Mesendoderm (in vitro differentiated cells): ENCODE data around the gene ABI3BP.

Source experiments
- DNase-seq: peaks from one replicate; pipeline ENCODE4 v3.0.0; 2013
- H2AK5ac ChIP-seq: 2 replicates; pipeline ENCODE4 v1.6.1; 2013; ENCODE audit warnings: low read length, inconsistent platforms
- H2BK120ac ChIP-seq: 2 replicates; pipeline ENCODE4 v1.6.1; 2013; ENCODE audit warnings: low read depth, mild to moderate bottlenecking, low read length, moderate library complexity, mixed read lengths
- H2BK15ac ChIP-seq: replicated peaks from 2 replicates; pipeline ENCODE4 v1.6.1; 2013; ENCODE audit warnings: low read depth, mild to moderate bottlenecking, moderate library complexity
- H2BK5ac ChIP-seq: 2 replicates; pipeline ENCODE4 v1.6.1; 2013; ENCODE audit warnings: low read length, inconsistent platforms
- H3K18ac ChIP-seq: 2 replicates; pipeline ENCODE4 v1.6.1; 2013; ENCODE audit warnings: mild to moderate bottlenecking, low read length, mixed read lengths
- H3K23ac ChIP-seq: one replicate; pipeline ENCODE4 v1.6.1; 2013; ENCODE audit warnings: low read length
- H3K27ac ChIP-seq: 2 replicates; pipeline ENCODE4 v1.5.1; 2013; ENCODE audit warnings: low read depth, mild to moderate bottlenecking, inconsistent platforms, low read length, moderate library complexity
- H3K27me3 ChIP-seq: 2 replicates; pipeline ENCODE4 v1.6.1; 2013; ENCODE audit warnings: low read length, control low read depth, mild to moderate bottlenecking, inconsistent platforms; ENCODE audit not compliant: insufficient read depth, poor library complexity
- H3K36me3 ChIP-seq: 2 replicates; pipeline ENCODE4 v1.6.1; 2013; ENCODE audit warnings: low read length, inconsistent platforms; ENCODE audit not compliant: control insufficient read depth, insufficient read depth
- H3K4ac ChIP-seq: one replicate; pipeline ENCODE4 v1.6.1; 2013; ENCODE audit warnings: low read depth, mild to moderate bottlenecking, low read length, moderate library complexity
- H3K4me1 ChIP-seq: 2 replicates; pipeline ENCODE4 v1.6.1; 2013; ENCODE audit warnings: low read depth, low read length, inconsistent platforms; ENCODE audit not compliant: control insufficient read depth
- H3K4me2 ChIP-seq: 2 replicates; pipeline ENCODE4 v1.6.1; 2013; ENCODE audit warnings: low read length
- H3K4me3 ChIP-seq: 2 replicates; pipeline ENCODE4 v1.5.1; 2013; ENCODE audit warnings: mild to moderate bottlenecking, low read length
- H3K56ac ChIP-seq: one replicate; pipeline ENCODE4 v1.6.1; 2013; ENCODE audit warnings: low read length
- H3K79me1 ChIP-seq: 2 replicates; pipeline ENCODE4 v1.6.1; 2013; ENCODE audit warnings: low read length, inconsistent platforms
- H3K79me2 ChIP-seq: 2 replicates; pipeline ENCODE4 v1.6.1; 2013; ENCODE audit warnings: mild to moderate bottlenecking, low read length; ENCODE audit not compliant: control insufficient read depth, insufficient read depth
- H3K9ac ChIP-seq: 2 replicates; pipeline ENCODE4 v1.6.1; 2013; ENCODE audit warnings: low read length, inconsistent platforms
- H4K5ac ChIP-seq: one replicate; pipeline ENCODE4 v1.6.1; 2013; ENCODE audit warnings: low read length
- H4K8ac ChIP-seq: one replicate; pipeline ENCODE4 v1.6.1; 2013; ENCODE audit warnings: low read depth, mild to moderate bottlenecking, control low read depth, low read length, moderate library complexity
- WGBS: extraction: QIAGEN DNeasy Blood & Tissue Kit; methylation state at CpG from one replicate; pipeline ENCODE4 v1.1.7; 2013; ENCODE audit warnings: low lambda C conversion rate, missing lambda C conversion rate; ENCODE audit not compliant: insufficient coverage; ENCODE audit errors: extremely low coverage; 5-methylcytosine and 5-hydroxymethylcytosine counted together

The ABI3BP gene

DNA sequence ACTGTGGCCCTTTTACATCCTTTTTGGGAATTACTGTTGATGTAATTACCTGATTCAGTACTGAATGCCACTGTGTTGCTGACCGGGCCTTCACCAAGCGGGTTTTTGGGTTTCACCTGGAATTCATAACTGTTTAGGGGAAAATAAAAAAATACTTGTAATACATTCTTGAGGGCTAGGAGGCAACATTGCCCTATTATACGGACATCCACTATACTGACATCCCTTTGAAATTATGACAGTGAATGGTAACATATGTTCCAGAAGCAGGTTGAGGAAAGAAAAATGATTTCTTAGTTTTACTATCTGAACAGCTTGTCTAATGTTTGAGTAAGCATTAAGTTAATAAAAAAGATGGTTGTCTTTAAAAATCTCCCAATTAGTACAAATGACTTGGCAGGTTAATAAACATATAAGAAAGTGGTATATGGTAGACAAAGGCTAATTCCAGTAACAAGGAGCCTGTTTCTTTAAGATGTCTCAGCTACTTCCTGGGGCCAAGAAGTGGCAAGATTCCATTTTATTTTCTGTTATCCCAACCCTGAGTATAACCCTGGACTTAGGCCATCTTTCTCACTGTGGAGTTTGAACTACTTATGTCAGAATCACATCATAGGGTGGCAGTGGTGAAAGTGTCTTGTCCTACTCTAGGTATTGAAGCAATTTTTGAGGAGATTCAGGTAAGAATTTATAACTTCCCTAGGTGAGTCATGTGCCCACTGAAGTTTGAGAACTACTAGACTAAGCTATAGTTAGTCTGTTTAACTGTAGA, 238.5 kb downstream of the ABI3BP start:
- no peak overlapping the region for H2AK5ac ChIP-seq
- no peaks in the 10 kb centered on the region for H3K4me1 ChIP-seq
- H4K8ac ChIP-seq: no peak overlapping the region
- WGBS: no CpG with 5 or more reads among the region's 3 CpGs
- no peak overlapping the region for H3K4me2 ChIP-seq
- no peak overlapping the region for H3K9ac ChIP-seq
- H3K36me3 ChIP-seq: no peaks in the 10 kb centered on the region
- no peak overlapping the region for H2BK120ac ChIP-seq
- no peak overlapping the region for H3K56ac ChIP-seq
- no peak overlapping the region for H3K23ac ChIP-seq
- H3K27ac ChIP-seq: no peak overlapping the region
- no peak overlapping the region for H4K5ac ChIP-seq
- DNase-seq: no peak
- H3K79me1 ChIP-seq: no peaks in the 10 kb centered on the region
- H3K27me3 ChIP-seq: no peaks in the 10 kb centered on the region
- no peak overlapping the region for H3K18ac ChIP-seq
- H2BK5ac ChIP-seq: no peak overlapping the region
- H3K4me3 ChIP-seq: no peak overlapping the region
- no peaks in the 10 kb centered on the region for H3K79me2 ChIP-seq
- no peak overlapping the region for H2BK15ac ChIP-seq
- no peak overlapping the region for H3K4ac ChIP-seq

DNA sequence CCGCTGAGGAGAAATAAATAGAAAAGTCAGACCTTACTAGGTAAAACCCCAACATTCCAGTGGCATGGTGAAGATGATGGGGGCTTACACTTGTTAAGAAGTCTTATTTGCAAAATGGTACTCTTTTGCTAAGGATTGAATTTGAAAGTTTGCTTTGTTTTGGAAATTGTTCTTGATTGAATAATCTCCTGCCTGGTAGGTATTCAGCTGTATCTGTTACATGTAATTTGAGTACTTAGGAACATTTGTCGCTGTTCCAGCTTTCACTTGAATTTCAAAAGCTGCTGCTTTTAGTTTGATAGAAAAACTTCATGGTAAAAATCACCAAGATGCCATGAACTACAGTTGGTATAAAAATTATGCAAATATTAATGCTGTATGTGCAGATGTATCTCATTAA, 239.4 kb downstream of the ABI3BP start:
- no peak overlapping the region for H3K23ac ChIP-seq
- no CpG with 5 or more reads among the region's 2 CpGs for WGBS
- DNase-seq: no peak
- no peaks in the 10 kb centered on the region for H3K79me1 ChIP-seq
- no peak overlapping the region for H2BK120ac ChIP-seq
- no peak overlapping the region for H2BK5ac ChIP-seq
- no peak overlapping the region for H3K56ac ChIP-seq
- H3K4me2 ChIP-seq: no peak overlapping the region
- no peak overlapping the region for H4K5ac ChIP-seq
- H2BK15ac ChIP-seq: no peak overlapping the region
- H3K27me3 ChIP-seq: no peaks in the 10 kb centered on the region
- no peak overlapping the region for H3K4me3 ChIP-seq
- no peaks in the 10 kb centered on the region for H3K79me2 ChIP-seq
- H3K36me3 ChIP-seq: no peaks in the 10 kb centered on the region
- no peak overlapping the region for H3K4ac ChIP-seq
- H4K8ac ChIP-seq: no peak overlapping the region
- H3K9ac ChIP-seq: no peak overlapping the region
- H2AK5ac ChIP-seq: no peak overlapping the region
- no peaks in the 10 kb centered on the region for H3K4me1 ChIP-seq
- no peak overlapping the region for H3K27ac ChIP-seq
- no peak overlapping the region for H3K18ac ChIP-seq

DNA sequence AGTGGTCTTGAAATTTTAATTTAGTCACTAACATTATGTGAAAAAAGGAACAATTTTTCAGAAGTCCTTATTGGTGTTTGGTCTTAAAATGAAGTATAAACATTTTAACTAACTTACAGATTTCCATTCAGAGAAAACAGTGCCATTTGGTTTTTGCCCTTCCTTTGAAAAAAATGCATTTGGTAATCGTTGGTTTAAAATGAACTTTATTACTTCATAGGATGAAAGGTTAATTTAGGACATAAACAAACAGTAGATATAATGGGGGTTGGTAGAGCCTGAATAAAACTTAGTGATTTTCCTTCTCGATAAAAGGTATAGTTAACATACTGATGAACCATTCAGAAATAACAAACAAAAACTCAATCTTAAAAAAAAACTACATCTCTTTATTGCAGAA, 244.3 kb downstream of the ABI3BP start:
- Histone ChIP-seq H3K36me3 (peaks cover 1% of the 10 kb centered on the region), H3K9ac (no peak overlapping the region), H2BK120ac (no peak overlapping the region), H3K27ac (no peak overlapping the region), H3K56ac (no peak overlapping the region), H2AK5ac (no peak overlapping the region), H2BK5ac (no peak overlapping the region), H3K4ac (no peak overlapping the region), H3K79me1 (no peaks in the 10 kb centered on the region), H3K23ac (no peak overlapping the region), H4K5ac (no peak overlapping the region), H3K4me3 (no peak overlapping the region), H3K27me3 (no peaks in the 10 kb centered on the region), H3K18ac (no peak overlapping the region), H2BK15ac (no peak overlapping the region), H4K8ac (no peak overlapping the region), H3K4me2 (no peak overlapping the region), H3K79me2 (no peaks in the 10 kb centered on the region), H3K4me1 (no peaks in the 10 kb centered on the region)
- no CpG with 5 or more reads among the region's 2 CpGs for WGBS
- DNase-seq: no peak

DNA sequence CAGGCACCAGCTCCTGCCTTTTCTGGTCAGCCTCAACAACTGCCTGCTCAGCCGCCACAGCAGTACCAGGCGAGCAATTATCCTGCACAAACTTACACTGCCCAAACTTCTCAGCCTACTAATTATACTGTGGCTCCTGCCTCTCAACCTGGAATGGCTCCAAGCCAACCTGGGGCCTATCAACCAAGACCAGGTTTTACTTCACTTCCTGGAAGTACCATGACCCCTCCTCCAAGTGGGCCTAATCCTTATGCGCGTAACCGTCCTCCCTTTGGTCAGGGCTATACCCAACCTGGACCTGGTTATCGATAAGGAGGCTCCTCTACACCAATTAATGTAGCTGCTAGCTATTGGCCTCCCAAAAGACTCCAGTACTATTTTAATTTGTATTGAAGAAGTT, 245.0 kb downstream of the ABI3BP start:
- WGBS: no CpG with 5 or more reads among the region's 6 CpGs
- DNase-seq: no peak
- Histone ChIP-seq H3K27ac (no peak overlapping the region), H2BK15ac (no peak overlapping the region), H2AK5ac (no peak overlapping the region), H2BK5ac (no peak overlapping the region), H3K79me2 (no peaks in the 10 kb centered on the region), H3K4me1 (no peaks in the 10 kb centered on the region), H3K18ac (no peak overlapping the region), H3K56ac (no peak overlapping the region), H3K4ac (no peak overlapping the region), H3K4me3 (no peak overlapping the region), H3K27me3 (no peaks in the 10 kb centered on the region), H3K36me3 (peaks cover 1% of the 10 kb centered on the region), H3K9ac (no peak overlapping the region), H3K79me1 (no peaks in the 10 kb centered on the region), H3K4me2 (no peak overlapping the region), H4K5ac (no peak overlapping the region), H2BK120ac (no peak overlapping the region), H4K8ac (no peak overlapping the region), H3K23ac (no peak overlapping the region)

DNA sequence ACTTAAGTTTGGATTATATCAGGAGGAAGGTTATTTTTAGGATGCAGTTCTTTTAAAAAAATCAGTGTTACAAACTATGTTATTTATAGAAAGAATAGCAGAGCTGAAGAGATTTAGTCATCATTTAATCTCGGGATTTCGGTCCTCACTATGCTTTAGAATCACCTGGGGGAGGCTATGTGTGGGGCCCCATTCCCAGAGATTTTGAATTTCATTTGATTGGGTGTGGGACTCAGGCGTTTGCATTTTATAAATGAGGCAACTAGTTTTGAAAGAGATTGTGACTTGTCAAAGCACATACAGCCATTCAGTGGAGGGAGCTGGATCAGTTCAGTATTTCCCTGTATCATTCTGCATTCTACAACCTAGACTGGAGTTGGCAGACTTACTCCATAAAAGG, 247.1 kb downstream of the ABI3BP start:
- H3K4me3 ChIP-seq: no peak overlapping the region
- DNase-seq: no peak
- no peak overlapping the region for H2BK120ac ChIP-seq
- H3K79me1 ChIP-seq: no peaks in the 10 kb centered on the region
- H4K8ac ChIP-seq: no peak overlapping the region
- peaks cover 1% of the 10 kb centered on the region for H3K36me3 ChIP-seq
- no peak overlapping the region for H3K27ac ChIP-seq
- no peaks in the 10 kb centered on the region for H3K4me1 ChIP-seq
- no peak overlapping the region for H3K4me2 ChIP-seq
- WGBS: no CpG with 5 or more reads among the region's 3 CpGs
- no peak overlapping the region for H2AK5ac ChIP-seq
- no peak overlapping the region for H3K4ac ChIP-seq
- no peak overlapping the region for H2BK5ac ChIP-seq
- H3K18ac ChIP-seq: no peak overlapping the region
- H3K23ac ChIP-seq: no peak overlapping the region
- H3K27me3 ChIP-seq: no peaks in the 10 kb centered on the region
- H3K9ac ChIP-seq: no peak overlapping the region
- no peak overlapping the region for H2BK15ac ChIP-seq
- H3K56ac ChIP-seq: no peak overlapping the region
- H3K79me2 ChIP-seq: no peaks in the 10 kb centered on the region
- H4K5ac ChIP-seq: no peak overlapping the region

DNA sequence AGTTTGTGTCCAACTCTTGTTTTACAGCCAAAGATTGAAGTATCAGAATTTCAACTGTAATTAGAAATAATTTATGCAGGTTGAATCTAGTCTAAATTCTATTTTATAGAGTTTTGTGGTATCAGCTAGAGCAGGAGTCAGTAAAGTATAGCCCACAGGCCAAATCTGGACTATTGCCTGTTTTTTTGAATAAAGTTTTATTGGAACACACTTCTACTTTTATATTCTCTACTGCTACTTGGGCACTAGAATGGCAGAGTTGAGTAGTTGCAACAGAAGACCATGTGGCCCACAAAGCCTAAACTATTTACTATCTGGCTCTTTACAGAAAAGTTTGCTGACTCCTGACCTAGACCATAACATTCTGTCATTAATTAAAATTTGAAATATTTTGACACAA, 247.6 kb downstream of the ABI3BP start:
- no peak overlapping the region for H2BK5ac ChIP-seq
- no peak overlapping the region for H3K4me3 ChIP-seq
- H3K4me2 ChIP-seq: no peak overlapping the region
- no peak overlapping the region for H2BK15ac ChIP-seq
- H4K5ac ChIP-seq: no peak overlapping the region
- H3K9ac ChIP-seq: no peak overlapping the region
- no peak overlapping the region for H2AK5ac ChIP-seq
- no peak overlapping the region for H3K4ac ChIP-seq
- H3K56ac ChIP-seq: no peak overlapping the region
- H3K18ac ChIP-seq: no peak overlapping the region
- no peak overlapping the region for H3K27ac ChIP-seq
- H3K4me1 ChIP-seq: no peaks in the 10 kb centered on the region
- peaks cover 1% of the 10 kb centered on the region for H3K36me3 ChIP-seq
- no peaks in the 10 kb centered on the region for H3K79me1 ChIP-seq
- H3K27me3 ChIP-seq: no peaks in the 10 kb centered on the region
- no peak for DNase-seq
- no peak overlapping the region for H3K23ac ChIP-seq
- no peaks in the 10 kb centered on the region for H3K79me2 ChIP-seq
- H4K8ac ChIP-seq: no peak overlapping the region
- no peak overlapping the region for H2BK120ac ChIP-seq
